ENCODE results near the gene WDR47.
"Not testable (repeated sequence)": the region's sequence is repeated elsewhere in the genome, so short reads cannot be mapped to it uniquely, and the experiment has no call there.

WDR47 gene

GRCh38 chr1:109025694-109026093 lies 16.2 kb downstream of the WDR47 start:
- no peaks in the 10 kb centered on the region for H3F3A ChIP-seq (ENCODE audit: insufficient read depth, low read length)
- H2AFZ ChIP-seq (ENCODE audit: low read length): no peak overlapping the region
- no peak overlapping the region for H3K4me2 ChIP-seq (ENCODE audit: low read depth, low read length)
- no peak overlapping the region for H3K4me3 ChIP-seq (ENCODE audit: low read length)
- DNase-seq: no peak
- no peak overlapping the region for H3K27ac ChIP-seq (ENCODE audit: low read length)
- no peaks in the 10 kb centered on the region for H3K36me3 ChIP-seq (replicated peaks; ENCODE audit: insufficient read depth, low read length)
- no peaks in the 10 kb centered on the region for H4K20me1 ChIP-seq (ENCODE audit: insufficient read depth, low read length)
- no peak overlapping the region for H3K9ac ChIP-seq (ENCODE audit: low read length)
- no peaks in the 10 kb centered on the region for H3K9me3 ChIP-seq (replicated peaks; ENCODE audit: insufficient read depth, low read length)
- no peaks in the 10 kb centered on the region for H3K9me2 ChIP-seq (replicated peaks; ENCODE audit: insufficient read depth, low read length)
- H3K79me2 ChIP-seq (ENCODE audit: low read length): no peaks in the 10 kb centered on the region
- no peaks in the 10 kb centered on the region for H3K4me1 ChIP-seq (ENCODE audit: low read length)
- TF ChIP-seq CTCF (IDR thresholded peaks at IDR 0.05; ENCODE audit: low read length): no peak
- TF ChIP-seq EZH2 (optimal IDR thresholded peaks at IDR 0.05; ENCODE audit: low read depth, low read length): no peak
- TF ChIP-seq EZH2phosphoT487 (IDR thresholded peaks at IDR 0.05; ENCODE audit: low read length): no peak
- no peaks in the 10 kb centered on the region for H3K27me3 ChIP-seq (replicated peaks; ENCODE audit: insufficient read depth, low read length)

- no peak overlapping the region for H3K4me3 ChIP-seq (ENCODE audit: low read length)
- H3K79me2 ChIP-seq (ENCODE audit: low read length): no peaks in the 10 kb centered on the region
Measured at GRCh38 chr1:109024646-109025045, 17.3 kb downstream of the WDR47 start.

GRCh38 chr1:109020693-109021257 lies 21.1 kb downstream of the WDR47 start:
- no peak for DNase-seq
- no peaks in the 10 kb centered on the region for H3K4me1 ChIP-seq (ENCODE audit: low read length)
- H3K9me3 ChIP-seq (replicated peaks; ENCODE audit: insufficient read depth, low read length): no peaks in the 10 kb centered on the region
- no peak overlapping the region for H3K9ac ChIP-seq (ENCODE audit: low read length)
- H4K20me1 ChIP-seq (ENCODE audit: insufficient read depth, low read length): no peaks in the 10 kb centered on the region
- H3K36me3 ChIP-seq (replicated peaks; ENCODE audit: insufficient read depth, low read length): no peaks in the 10 kb centered on the region
- H3K4me3 ChIP-seq (ENCODE audit: low read length): no peak overlapping the region
- H3K27ac ChIP-seq (ENCODE audit: low read length): no peak overlapping the region
- H3F3A ChIP-seq (ENCODE audit: insufficient read depth, low read length): no peaks in the 10 kb centered on the region
- no peaks in the 10 kb centered on the region for H3K9me2 ChIP-seq (replicated peaks; ENCODE audit: insufficient read depth, low read length)
- no peak overlapping the region for H3K4me2 ChIP-seq (ENCODE audit: low read depth, low read length)
- TF ChIP-seq CTCF (IDR thresholded peaks at IDR 0.05; ENCODE audit: low read length) (no peak), EZH2phosphoT487 (IDR thresholded peaks at IDR 0.05; ENCODE audit: low read length) (no peak), EZH2 (optimal IDR thresholded peaks at IDR 0.05; ENCODE audit: low read depth, low read length) (no peak)
- H2AFZ ChIP-seq (ENCODE audit: low read length): no peak overlapping the region
- no peaks in the 10 kb centered on the region for H3K79me2 ChIP-seq (ENCODE audit: low read length)
- H3K27me3 ChIP-seq (replicated peaks; ENCODE audit: insufficient read depth, low read length): no peaks in the 10 kb centered on the region

More at GRCh38 chr1:109024646-109025045, 17.3 kb downstream of the WDR47 start:
- Histone ChIP-seq H3K4me2 (ENCODE audit: low read depth, low read length) (no peak overlapping the region), H3K27ac (ENCODE audit: low read length) (no peak overlapping the region), H3K36me3 (replicated peaks; ENCODE audit: insufficient read depth, low read length) (no peaks in the 10 kb centered on the region), H3F3A (ENCODE audit: insufficient read depth, low read length) (no peaks in the 10 kb centered on the region), H3K9me3 (replicated peaks; ENCODE audit: insufficient read depth, low read length) (no peaks in the 10 kb centered on the region), H3K4me1 (ENCODE audit: low read length) (no peaks in the 10 kb centered on the region), H3K9me2 (replicated peaks; ENCODE audit: insufficient read depth, low read length) (no peaks in the 10 kb centered on the region), H2AFZ (ENCODE audit: low read length) (no peak overlapping the region), H4K20me1 (ENCODE audit: insufficient read depth, low read length) (no peaks in the 10 kb centered on the region), H3K9ac (ENCODE audit: low read length) (no peak overlapping the region), H3K27me3 (replicated peaks; ENCODE audit: insufficient read depth, low read length) (no peaks in the 10 kb centered on the region)
- TF ChIP-seq EZH2 (optimal IDR thresholded peaks at IDR 0.05; ENCODE audit: low read depth, low read length) (no peak), CTCF (IDR thresholded peaks at IDR 0.05; ENCODE audit: low read length) (no peak), EZH2phosphoT487 (IDR thresholded peaks at IDR 0.05; ENCODE audit: low read length) (no peak)
- DNase-seq: no peak

- not testable (repeated sequence) for H3K9me2 ChIP-seq (replicated peaks; ENCODE audit: insufficient read depth, low read length); H3K9ac ChIP-seq (ENCODE audit: low read length); H3F3A ChIP-seq (ENCODE audit: insufficient read depth, low read length); DNase-seq; H3K4me3 ChIP-seq (ENCODE audit: low read length); H3K27ac ChIP-seq (ENCODE audit: low read length); H3K4me1 ChIP-seq (ENCODE audit: low read length); H3K79me2 ChIP-seq (ENCODE audit: low read length); H3K27me3 ChIP-seq (replicated peaks; ENCODE audit: insufficient read depth, low read length); H3K36me3 ChIP-seq (replicated peaks; ENCODE audit: insufficient read depth, low read length); H3K9me3 ChIP-seq (replicated peaks; ENCODE audit: insufficient read depth, low read length); H2AFZ ChIP-seq (ENCODE audit: low read length); H4K20me1 ChIP-seq (ENCODE audit: insufficient read depth, low read length); H3K4me2 ChIP-seq (ENCODE audit: low read depth, low read length)
Measured at GRCh38 chr1:109017719-109018118, 24.2 kb downstream of the WDR47 start.
